DMS153 treated with DMSO at 0.1 percent for 48 hours (cell line): ENCODE data around the gene PARD3.
A peak's percentile ranks its signal among the peaks of the same experiment; 100 is the strongest.

Experiments
- DNase-seq: peaks from one replicate; lab custom pipeline; 2025; ENCODE audit not compliant: unreplicated experiment; lab: John Stamatoyannopoulos, UW

The PARD3 gene

GRCh38 chr10:34320265-34320664 lies 494.8 kb downstream of the PARD3 start:
- DNase-seq = peak; percentile 25

DNA sequence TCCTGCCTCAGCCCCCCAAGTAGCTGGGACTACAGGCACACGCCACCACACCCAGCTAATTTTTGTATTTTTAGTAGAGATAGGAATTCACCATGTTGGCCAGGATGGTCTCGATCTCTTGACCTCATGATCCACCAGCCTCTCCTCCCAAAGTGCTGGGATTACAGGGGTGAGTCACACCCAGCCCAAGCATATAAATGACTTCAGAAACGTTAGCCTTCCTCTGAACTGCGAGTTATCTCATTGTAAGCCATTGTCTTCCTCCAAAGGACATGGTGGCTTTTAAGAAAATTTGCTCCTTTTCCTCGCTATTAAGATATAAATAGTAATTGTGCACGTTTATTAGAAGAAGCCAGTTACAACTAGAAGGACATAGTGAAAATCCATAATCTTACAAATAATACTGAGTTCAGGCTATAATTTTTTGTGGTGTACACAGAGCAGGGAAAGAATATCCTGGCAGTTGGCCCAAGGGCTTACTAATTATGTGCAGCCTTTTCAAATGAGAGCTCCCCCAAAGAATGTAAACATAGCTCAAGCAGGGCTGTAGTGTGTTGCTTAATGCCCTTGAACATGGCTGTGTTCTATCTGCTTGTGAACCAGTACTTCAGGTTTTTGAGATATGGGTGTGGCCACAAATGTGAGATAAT lies 495.8 kb downstream of the PARD3 start:
- peak; percentile 77 for DNase-seq

- no peak for DNase-seq
Measured at GRCh38 chr10:34316154-34316553, 498.9 kb downstream of the PARD3 start.

- no peak for DNase-seq
Measured at GRCh38 chr10:34314457-34314856, 500.6 kb downstream of the PARD3 start.

DNA sequence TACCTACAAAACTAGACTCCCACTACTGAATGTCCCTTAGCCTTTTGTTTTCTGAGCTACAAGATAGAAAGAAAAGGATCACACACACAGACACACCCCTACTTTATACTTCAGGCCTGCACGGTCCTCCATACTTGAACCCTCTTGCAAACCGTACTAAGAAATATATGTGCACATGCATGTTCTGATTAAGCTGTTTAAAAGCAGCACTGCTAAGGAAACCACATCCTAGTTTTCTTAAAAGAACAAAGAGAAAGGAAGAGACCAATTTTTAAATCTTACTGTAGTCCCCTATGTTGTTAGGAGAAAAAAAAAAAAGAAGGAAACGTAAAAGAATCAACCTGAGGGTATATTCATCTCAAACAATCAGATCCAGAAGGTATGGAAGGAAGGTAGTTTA lies 501.2 kb downstream of the PARD3 start:
- no peak for DNase-seq

GRCh38 chr10:34313353-34313752 lies 501.7 kb downstream of the PARD3 start:
- no peak for DNase-seq

DNA sequence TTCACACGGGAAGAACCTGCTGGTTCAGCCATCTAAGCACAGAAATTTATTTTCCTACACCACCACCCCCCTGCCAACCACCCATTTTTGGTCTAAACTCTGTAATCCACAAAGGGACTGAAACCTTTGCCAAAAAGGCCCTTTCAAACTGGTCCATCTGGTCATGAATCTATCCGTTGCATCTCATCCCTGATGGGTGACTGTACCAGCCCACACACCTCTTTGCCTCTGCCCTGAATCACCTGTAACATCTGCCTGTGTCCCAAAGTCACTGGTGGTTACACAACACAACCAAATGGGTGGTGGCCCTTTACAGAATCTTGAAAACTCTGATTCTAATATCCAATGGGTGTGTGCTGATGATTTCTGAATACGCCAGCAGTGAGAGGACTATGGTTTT lies 503.4 kb downstream of the PARD3 start:
- DNase-seq = no peak

- DNase-seq = no peak
Measured at GRCh38 chr10:34310234-34310633, 504.9 kb downstream of the PARD3 start.

DNA sequence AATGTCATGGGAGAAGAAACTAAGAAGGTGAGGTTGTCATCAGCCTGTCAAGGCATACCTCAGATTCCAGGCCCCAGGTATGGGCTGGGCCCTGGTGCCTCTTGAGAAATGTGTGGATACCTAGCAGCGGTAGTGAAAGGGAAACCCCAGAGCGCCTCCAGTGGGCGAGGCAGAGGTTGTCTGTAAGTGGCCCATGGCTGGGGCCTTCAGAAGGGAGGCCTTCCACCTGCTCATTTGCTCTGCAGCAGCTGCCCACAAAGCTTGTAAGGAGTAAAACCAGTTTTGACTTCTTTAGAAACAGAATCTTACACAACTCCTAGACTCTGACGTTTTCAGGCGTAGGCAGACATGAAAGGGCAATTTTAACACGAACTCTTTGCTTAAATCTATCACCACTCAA lies 509.9 kb downstream of the PARD3 start:
- DNase-seq = no peak

DNA sequence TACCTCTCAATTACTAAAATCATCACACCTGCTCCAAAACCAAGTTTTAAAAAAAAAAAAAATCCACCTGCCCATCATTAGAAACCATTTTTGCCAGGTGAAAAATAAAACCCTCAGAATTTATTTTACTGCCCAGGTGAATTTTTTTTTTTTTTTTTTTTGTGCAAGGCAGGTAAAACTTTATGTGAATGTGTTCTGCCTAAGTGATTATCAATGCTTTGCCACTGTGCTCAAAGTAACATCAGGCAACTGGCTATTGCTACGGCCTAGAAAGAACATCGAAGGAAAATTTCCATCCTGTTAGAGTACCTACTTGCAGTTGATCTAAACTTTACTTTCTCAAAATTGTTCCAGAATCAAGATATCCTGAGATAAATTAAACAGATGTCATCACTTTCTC lies 512.1 kb downstream of the PARD3 start:
- DNase-seq = no peak

DNA sequence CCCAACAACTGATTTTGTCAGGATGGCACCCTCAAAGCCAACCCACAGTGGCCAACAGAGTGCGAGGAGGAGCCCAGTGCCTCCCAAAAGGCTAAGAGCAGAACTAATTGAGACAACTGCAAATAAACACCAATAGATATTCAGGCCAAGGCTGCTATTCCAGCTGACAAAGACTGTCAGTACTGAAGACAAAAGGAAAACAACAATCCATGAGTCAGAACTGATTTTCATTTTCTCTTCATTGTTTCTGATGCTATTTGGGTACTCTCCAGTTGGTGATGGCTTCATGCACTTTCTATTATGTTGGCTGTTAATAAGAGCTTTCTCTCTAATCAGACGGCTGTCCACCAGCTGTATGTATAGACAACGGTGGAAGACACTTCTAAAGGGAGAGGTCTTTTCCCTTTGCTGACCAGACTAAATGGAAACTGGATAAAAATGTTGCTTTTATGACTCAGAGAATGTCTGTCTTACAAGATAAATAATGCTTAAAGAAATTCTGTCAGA lies 515.9 kb downstream of the PARD3 start:
- DNase-seq = no peak

GRCh38 chr10:34298346-34298818 lies 516.7 kb downstream of the PARD3 start:
- no peak for DNase-seq

DNA sequence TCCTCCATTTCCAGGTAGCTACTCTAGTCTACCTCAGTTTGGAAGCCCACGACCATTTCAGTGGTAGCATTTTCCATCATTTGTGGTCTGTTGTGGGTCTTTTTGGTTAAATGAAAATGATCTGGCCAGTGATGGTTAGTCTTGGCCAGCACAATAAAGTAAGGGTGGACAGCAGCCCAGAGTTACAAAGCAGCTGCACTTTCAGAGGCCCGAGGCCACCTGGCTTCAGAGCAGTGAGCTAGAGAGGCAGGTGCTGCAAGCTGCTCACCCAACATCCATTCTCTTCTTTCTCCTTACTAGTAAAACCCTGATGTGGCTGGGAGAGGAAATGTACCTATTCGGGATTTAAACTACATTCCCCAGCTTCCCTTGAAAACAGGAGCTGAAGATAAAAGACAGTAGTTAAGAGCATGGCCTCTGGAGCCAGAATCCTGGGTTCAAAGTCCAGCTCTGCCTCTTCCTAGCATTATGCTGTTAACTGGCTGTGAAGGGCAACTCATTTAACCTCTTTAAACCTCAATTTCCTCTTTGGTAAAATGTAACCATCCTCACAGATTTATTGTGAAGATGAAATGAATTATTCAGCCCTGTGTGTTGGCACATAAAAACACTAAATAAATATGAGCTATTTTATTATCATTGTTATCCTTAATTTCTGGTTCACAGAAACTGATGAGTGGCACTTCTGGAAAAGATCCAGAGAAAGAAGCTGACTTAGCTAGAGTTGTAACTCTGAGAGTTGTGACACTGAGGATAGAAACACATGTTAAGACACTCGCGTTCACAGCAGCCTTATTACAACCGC lies 517.4 kb downstream of the PARD3 start:
- no peak for DNase-seq

DNA sequence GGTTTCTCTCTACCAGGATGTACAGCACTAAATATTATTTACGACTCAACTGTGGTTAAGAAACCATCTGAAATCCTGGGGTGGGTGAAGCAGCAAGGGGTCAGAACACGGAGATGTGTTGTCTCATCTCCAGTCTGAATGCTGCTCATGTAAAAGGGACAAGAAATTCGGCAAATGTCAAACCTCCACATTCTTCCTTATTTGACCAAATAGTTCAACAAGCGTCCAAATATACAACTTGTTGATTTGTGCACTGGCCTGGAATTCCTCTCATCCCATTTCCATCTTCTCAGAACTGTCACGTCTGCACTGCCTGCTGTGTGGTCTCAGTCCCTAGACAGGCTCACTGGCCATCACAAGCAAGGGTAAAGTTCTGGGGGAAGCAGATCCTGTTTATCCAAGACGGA lies 520.0 kb downstream of the PARD3 start:
- DNase-seq = no peak

DNA sequence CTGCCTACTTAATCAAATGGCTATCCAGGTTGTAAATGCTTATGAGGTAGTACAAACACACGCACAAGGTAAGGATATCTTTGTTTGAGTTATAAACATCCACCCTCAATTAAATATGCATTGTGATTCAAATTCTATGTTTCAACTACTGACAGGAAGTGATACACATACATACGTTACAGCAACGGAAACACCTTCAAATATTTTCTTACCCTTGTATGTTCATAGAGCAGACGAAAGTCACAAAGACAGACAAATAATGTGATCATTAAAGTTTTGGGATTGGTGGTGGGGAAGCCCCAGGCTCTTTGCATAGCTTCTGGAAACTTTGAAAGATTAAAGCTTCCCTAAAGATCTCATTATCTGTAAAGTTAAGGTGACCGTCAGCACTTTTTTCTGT lies 521.0 kb downstream of the PARD3 start:
- no peak for DNase-seq

GRCh38 chr10:34292675-34293074 lies 522.4 kb downstream of the PARD3 start:
- DNase-seq = no peak

DNA sequence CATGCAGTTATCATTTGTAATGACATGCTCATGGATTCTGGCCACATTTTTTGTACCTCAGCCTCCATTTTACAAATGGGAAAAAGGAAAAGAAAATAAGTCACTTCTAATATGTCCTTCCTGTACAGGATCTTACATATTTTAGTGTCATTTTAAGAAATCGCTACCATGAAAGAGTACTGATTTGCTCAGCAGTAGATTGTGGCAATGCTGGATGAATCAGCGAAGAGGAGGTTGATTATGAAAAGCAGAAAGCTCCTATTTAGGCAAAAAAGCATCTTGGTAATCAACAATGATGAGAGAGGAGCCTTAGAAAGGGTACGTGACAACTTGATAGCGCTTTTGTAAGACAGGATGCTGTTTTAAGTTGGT lies 522.9 kb downstream of the PARD3 start:
- no peak for DNase-seq

GRCh38 chr10:34291466-34292193 lies 523.5 kb downstream of the PARD3 start:
- DNase-seq = no peak

- DNase-seq = no peak
Measured at GRCh38 chr10:34290412-34291081, 524.5 kb downstream of the PARD3 start.

DNA sequence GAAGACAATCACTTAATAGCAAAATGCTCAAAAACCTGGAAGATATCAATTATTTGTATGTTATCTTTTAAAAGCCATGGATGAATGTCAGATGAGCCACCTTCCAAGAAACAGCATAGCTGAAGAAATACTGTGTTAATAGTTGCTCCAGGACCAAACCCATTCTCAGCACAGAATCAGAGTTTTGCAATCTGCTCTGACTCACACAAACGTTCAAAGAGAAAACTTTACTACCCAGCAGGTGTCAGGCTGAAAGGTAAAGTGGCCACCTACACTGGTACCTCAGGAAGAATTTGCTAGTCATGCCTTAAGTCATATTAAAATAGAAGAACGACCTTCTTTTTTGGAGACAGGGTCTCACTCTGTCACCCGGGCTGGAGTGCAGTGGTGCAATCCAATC lies 526.5 kb downstream of the PARD3 start:
- DNase-seq = no peak

DNA sequence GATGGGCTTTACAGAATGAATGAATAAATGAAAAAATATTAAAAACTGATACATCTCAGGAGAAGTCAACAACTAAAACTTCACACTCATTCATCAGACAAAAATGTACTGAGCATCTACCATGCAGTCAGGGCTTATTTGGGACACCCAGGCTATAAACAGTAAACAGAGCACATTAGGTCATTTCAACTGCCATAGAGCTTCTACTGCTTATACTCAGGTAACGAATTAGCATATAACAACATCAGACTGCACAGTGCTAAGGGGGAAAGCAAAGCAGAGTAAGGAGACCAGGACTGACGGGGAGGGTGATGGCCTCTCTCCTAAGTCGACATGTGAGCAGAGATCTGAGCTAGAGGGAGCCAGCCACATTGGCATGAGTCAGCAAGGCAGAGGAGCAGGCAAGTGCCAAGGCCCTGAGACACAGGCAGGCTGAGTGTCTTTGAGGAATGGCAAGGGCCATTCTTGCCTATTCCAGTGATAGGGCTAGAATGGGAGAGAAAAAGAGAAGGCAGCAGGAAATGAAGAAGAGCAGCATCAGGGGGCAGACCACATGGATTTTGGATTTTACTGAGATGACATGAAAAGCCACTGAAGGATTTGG lies 528.9 kb downstream of the PARD3 start:
- no peak for DNase-seq
